Activated CD4-positive, alpha-beta T cell treated with anti-CD3 and anti-CD28 coated beads, Interleukin-2, amount 50 U/mL, for 24 hours (primary cell): ENCODE measurements around the gene NKX2-3.

ENCODE experiments used
- DNase-seq, 2 donors: peaks; one replicate each; pipeline ENCODE4 v3.0.0-alpha.2; 2020; ENCODE audit warnings: low read depth in 1 of 2, low spot score in 1 of 2

Gene NKX2-3

DNA sequence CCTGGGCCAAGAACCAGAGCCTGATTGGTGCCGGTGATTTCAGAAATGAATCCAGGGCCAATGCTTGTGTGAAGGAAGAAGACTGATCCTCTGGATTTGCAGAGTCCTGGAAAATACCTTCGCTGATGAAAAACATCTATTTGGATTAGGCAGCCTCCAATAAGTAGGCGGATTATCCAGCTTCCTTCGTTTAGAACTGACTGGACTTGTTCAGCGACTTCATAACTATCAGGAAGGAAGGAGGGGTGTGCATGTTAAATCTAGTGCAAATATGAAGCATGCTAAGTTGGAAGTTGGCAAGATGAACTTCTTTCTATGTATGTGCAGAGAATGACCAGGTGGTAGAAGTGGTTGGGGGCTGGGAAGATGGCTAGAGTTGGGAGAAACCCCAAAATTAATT lies 41.0 kb downstream of the NKX2-3 start:
- no peak for DNase-seq

DNA sequence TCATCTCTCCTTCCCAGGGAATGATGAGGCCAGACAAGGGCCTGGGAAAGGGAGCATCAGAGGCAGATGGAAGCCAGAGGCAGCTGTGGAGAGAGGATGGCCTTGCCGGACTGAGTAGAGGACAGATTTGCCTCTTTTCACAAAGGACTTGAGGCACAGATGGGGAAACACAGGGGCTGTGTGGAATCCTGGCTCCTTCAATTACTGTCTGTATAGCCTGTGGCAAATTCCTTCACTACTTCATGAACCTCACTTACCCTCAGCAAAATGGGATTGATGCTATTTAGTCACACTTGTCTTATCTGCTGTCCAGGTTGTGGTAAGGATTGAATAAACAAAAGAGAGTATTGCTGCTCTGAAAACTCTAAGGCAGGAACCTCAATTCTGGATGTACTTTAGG lies 47.2 kb downstream of the NKX2-3 start:
- no peak for DNase-seq

DNA sequence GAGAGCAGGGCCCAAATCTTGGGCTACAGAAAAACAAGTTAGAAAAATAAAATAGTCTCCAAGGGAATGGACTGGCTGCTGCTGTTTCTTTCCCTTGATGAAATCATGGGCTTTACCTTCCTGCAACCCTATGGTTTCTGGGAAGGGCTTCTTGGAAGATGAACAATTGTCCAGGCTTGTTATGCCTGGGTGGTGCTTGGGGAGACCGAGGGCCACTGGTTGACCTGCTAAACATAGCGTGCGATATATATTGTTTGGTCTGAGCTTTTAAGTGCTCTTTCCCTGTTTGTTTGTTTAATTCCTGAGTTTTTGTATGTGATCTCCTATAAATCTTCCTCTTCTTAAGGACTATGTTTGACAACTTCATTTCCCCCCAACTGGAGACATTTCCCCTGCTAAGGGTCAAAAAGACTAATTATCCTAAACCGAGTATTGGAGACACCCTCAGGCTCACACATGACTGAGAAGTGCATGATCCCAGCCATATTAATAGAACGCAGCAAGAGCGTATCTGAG lies 49.6 kb downstream of the NKX2-3 start:
- DNase-seq = no peak

DNA sequence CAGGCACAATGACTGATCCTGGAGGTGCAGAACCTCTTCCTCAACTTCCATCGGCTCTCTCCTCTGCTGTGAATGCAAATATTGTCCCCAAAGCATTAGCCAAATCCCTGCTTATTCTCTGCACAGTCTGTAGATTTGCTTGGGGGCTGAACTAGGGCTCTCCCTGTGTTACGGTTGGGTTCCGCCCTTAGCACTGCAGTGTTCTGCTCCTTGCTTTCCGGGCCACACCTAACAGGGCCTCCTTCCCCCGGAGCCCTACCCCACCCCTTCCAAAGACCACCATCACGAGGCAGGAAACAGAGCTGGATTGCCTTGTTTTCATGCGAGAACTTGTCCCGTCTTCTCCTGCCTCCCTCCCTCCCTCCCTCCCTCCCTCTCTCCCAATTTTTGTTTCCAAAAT lies 50.9 kb downstream of the NKX2-3 start:
- no peak for DNase-seq
